Activated CD4-positive, alpha-beta T cell treated with anti-CD3 and anti-CD28 coated beads for 1 hour (primary cell): Measurements from ENCODE around the gene PIP5K1C.
"Not testable (repeated sequence)": the region's sequence is repeated elsewhere in the genome, so short reads cannot be mapped to it uniquely, and the experiment has no call there.

Source experiments
- DNase-seq: peaks from one replicate; pipeline ENCODE4 v3.0.0-alpha.2; 2020

The PIP5K1C gene

DNA sequence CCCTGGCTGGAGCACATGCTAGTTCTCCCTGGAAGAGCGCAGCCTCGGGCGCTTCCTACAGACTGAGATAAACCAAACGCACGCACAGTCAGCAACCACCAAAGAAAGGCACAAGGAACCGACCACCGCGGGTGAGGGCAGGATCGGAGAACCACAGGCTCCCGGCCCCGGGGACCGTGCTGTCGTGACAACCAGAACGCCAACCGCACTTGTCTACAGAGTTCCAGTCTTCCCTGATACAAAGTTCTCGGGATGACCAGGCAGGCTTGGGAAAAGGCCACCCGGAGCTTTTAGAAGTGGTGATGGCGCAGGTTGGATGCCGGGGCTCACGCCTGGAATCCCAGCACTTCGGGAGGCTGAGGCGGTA lies 40.5 kb downstream of the PIP5K1C start:
- DNase-seq, result no peak

DNA sequence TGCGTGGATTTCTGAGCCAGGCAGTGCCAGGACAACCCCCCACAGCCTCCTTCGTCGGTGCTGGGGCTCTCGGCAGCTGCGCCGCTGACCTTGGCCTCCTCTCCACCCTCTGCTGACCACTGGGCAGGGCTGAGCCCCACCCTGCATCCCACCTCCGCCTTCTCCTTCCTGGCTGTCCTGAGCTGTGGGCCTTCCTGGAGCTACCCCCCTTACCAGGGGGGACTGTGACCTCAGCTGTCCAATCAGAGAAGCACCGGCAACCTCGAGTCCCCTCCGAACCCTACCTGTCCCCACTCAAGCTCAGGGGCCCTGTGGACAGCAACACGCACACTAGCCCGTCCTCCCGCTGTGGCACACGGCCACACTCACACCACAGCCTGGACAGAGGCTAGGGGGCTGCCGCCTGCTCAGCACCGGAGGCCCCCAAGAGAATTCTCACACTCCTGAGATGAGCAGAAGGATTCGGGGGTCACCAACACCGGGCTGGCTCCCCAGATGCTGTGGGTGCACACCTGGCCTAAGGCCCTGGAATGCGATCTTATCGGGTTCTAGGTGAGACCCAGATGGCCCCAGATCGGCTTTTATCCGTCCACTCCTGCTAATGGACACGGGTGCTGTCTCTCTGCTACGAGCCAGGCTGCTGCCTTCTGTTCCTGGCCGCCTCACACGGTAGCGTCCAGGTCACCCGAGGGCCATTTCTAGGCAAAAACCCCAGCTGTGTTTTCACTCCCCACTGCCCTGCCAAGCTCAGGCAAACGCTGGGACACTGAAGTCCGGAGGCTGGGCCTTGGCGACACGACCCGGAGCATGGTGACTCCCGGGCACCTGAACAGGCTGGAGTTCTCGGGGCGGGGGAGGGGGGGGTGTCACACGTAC lies 41.2 kb downstream of the PIP5K1C start:
- DNase-seq, result no peak

DNA sequence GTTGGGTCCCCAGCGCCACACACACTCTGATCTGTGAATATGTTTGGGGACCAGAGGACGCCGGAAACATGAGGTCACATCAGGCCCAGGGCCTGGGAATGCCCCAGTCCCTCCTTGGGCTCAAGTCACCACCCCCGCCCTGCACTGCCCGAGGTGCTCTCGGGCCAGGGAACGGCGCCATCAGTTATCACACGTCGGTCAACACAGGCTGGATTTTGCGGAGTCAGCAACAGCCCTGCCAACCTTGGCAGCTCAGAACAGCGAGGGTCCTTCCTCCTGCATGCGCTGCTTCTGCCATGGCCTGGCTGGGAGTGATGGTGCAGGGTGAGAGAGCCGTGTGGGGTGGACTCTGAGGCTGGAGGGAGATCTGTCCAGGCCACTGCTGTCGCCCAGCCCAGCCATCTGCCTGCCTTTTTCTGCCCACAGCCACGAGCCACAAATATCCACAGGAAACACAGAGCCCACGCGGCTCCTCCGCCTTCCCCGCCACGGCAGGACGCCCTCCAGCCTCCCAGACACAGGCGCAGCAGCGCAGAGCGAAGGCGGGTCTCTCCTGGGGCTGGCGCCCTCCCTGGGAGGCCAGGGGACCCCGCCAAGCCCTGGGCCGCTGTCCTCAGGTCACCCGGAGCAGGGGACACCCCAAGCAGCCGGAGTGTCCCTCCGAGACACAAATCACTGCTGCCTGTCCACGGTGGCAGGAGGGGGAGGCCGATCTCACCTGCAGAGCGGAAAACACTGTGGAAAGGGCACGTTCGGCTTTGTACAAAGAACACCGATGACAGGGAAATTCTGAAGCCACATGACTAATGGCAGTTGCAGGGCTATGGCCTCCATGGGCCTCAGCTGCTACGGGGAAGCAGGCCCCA lies 42.0 kb downstream of the PIP5K1C start:
- DNase-seq, result no peak

DNA sequence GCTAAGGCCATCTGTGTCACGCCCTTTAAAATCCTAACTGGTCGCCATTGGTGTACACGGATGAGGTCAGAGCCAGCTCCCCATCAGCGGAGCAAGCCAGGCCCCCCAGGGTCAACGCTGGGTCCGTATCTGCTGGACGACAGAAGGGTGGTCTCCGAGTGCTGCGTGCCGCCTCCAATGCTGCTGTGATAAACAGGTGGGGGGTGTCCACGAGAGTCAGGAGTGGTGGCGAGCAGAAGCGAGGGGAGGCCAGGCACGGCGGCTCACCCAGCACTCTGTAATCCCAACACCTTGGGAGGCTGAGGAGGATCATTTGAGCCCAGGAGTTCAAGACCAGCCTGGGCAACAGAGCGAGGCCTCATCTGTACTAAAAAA lies 42.9 kb downstream of the PIP5K1C start:
- no peak for DNase-seq

DNA sequence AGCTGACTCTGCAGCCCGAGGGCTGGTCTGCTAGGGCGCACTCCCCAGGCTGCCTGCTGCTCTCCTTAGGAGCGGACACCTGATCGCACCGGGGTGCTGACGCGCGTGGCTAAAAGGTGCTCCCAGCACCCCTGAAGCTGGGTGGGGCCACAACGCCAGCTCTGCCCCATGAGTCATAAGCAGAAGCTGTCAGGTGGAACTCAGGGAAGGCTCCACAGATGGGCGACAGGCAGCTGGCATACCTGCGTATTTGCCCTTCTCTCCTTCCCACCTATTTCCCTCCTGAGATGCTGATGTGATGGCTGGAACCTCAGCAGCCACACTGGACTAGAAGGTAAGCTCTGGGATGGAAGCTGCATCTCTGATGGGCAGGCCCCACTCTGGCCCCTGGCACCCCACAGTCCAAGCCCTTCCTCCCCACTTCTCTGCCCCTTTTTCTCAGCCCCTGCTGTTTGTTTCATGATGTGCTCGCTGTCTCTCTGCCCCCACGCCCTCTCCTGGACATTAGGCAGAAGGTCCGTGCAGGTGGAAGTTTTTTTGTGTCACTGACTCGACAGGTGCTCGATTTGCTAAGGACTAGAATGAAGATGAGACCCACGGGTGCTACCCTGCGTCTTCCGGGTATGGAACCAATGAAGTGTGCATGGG lies 43.4 kb downstream of the PIP5K1C start:
- no peak for DNase-seq

DNA sequence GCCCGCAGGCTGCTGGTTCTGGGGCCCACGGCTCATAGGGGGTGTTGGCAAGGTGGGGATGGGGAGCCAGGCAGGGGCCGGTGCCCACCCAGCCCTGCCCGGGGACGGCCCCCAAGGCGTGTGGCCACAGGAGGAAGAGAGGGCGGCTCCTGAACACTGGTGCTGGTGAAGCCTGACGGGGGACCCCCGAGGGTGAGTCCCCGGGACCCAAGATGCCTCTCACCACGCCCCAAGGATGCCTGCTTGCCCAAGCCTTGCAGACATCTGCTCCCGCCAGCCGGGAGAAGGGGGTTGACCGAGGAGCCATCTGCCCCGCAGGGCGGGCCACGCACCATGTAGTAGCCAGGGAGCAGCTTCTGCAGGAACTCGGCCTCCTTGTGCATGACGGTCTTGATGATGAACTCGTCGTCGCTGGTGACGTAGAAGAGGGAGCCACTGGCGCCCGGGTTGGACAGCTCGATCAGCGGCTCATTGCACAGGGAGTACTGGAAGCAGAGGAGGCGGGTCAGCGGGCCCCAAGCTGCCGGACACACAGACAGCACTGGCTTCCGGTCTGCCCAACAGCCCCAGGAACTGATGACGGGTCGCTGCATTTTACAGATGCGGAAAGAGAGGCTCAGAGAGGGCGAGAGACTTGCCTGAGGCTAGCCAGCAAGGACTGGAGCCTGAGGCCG lies 44.1 kb downstream of the PIP5K1C start:
- no peak for DNase-seq

DNA sequence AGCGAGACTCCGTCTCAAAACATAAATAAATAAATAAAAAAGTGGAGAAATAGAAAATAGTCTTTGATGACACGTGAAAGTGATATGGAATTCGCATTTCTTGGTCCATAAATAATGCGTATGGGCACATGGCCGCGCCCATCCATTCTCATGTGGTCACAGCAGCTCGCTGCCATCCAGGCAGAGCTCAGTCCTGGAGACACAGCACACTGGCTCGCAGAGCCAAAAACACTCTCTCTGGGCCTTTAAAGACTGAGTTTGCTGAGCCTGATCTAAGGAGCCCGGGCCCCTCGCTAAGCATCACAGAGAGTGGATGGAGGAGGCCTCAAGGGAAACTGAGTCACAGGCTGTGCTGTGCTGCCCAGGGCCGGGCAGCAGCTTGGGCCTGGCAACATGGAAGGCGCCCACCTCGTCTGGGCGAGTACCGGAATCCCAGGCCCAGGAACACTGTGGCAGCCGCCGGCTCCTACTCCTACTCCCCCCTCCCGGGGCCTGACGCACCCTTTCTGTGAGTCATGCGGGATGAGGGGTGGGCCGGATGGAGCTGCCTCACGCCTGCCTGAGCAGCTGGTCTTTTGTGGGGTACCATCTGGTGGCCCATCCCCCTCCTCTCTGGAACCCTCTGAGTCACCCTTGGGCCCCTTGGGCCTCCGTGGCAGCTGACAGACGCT lies 44.7 kb downstream of the PIP5K1C start:
- DNase-seq, result no peak

DNA sequence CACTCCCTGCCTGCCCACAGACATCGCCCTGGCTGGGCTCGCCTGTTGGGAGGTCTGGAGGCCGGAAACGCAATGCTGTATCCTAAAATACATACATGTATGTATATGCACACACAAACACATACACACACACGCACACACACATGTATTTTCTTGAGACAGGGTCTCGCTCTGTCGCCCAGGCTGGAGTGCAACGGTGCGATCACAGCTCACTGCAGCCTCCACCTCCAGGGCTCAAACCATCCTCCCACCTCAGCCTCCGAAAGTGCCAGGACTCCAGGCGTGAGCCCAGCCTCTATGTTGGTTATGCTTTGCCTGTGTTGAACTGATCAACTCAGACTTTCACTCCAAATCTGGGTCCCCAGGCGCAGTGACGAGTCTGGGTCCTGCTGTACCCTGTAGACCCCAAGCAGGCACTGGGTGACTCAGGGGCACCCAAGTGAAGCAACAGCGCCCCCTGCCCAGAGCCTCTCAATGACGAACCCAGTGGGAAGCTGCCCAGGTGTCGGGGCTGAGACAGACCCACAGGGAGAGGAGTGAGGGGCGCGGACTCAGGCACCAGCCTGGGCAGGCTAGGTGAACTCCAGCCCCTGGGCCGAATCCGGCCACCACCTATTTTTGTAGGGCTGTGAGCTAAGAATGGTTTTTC lies 46.3 kb downstream of the PIP5K1C start:
- DNase-seq, result no peak

DNA sequence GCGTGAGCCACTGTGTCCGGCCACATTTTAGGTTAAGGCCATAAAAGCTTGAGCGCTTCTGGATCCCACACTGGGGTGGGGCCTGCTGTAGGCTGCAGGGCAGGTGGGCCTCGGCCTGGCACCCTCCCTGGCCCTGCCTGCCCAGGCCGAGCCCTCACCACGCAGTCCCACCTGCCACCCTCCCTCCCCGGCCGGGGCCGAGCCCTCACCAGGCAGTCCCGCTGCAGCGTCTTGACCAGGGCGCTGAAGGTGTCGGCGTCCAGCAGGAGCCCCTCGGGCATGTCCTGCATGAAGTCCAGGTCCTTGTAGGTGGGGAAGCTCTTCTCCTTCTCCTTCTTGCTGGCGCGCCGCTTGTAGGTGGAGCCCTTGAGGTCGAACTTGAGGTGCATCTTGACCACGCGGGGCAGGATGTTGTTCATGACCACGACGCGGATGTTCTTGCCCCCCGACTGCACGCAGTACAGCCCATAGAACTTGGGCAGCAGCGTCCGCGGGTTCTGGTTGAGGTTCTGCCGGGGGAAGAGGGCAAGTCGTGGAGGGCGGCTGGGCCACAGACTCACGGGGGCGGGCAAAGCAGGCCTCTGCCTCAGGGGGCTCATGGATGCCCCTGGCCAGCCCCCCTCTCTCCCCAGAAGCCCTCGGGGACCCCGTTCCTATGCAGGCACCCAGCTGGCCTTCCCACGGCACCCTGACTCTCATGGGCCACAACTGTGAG lies 47.0 kb downstream of the PIP5K1C start:
- no peak for DNase-seq

DNA sequence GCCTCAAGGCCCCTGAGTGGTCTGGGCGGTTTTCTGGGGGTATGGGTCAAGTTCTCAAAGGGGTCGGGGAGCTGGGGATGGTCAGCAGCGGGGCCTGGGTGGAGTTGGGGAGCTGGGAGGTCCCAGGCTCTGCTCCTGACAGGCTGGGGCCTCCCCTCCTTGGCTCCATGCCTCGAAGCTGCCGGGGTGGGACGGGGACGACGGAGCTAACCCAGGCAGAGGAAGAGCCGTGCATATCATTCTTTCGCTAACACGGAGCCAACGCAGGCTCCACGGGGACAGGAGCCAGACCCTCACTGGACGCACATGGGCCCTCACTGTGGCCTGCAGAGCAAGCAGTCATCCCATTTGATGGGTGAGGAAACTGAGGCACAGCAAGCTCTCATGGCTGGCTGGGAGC lies 47.8 kb downstream of the PIP5K1C start:
- DNase-seq, result no peak

DNA sequence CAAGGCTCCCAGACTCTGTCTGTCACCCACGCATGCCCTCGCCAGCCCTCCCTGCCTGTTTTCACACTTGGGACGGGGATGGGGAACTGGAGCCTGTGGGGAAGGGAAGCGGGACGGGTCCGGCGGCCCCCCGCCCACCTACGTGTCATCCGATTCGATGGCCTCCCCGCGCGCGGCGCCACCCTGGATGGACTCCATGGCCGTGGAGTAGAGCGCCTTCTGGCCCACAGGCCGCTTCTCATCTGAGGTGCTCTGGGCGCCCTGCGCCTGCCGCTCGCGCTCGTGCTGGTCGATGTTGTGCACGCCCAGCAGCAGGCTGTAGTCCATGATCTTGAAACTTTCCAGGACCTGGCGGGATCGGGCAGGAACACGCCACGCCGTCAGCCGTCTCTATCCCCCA lies 48.6 kb downstream of the PIP5K1C start:
- DNase-seq, result no peak

DNA sequence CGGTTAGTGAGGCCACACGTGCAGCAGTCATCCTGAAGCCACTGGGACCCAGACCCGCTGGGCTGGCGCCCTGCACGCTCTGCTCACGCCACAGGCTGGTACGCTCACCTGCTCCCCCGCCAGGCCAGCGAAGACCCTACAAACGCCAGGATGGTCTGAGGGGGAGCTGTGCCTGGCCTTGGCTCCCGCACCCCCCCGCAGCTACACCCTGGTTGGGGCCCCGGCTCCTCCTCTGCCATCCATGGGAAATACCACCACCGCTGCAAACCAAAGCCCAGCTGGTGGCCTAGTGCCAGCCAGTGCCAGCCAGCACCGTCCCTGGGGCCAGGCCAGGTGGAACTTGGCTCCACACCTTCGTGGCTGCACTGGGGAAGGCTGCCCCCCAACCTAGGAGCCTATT lies 50.4 kb downstream of the PIP5K1C start:
- DNase-seq, result no peak

DNA sequence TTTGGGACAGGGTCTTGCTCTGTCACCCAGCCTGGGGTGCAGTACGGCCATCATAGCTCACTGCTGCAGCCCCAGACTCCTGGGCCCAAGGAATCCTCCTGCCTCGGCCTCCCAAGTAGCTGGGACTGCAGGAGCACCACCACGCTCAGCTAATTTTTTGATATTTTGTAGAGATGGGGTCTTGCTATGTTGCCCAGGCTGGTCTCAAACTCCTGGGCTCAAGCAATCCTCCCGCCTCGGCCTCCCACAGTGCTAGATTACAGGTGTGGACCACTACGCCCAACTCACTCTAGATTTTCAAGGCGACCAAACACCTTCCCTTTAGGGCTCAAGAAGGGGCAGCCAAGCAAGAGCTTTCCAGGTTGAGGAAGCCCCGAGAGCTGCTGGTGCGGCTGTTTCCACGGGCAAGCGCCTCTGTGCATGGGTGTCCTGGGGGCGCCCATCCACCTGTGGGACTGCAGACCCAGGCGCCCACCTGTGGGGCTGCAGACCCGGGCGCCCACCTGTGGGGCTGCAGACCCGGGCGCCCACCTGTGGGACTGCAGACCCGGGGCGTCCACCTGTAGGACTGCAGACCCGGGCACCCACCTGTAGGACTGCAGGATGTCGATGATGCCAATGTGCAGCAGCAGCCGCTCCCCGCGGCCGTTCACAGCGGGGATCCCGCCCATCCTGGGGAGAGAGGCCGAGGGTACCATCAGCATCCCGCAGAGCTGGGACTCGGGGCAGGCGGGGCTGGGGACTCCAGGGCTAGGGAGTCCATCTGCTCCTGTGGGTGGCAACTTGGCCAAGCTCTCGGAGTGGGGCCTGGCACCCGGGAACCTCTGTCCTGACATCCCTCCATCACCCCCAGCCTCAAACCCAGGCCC lies 52.0 kb downstream of the PIP5K1C start:
- DNase-seq, result no peak

DNA sequence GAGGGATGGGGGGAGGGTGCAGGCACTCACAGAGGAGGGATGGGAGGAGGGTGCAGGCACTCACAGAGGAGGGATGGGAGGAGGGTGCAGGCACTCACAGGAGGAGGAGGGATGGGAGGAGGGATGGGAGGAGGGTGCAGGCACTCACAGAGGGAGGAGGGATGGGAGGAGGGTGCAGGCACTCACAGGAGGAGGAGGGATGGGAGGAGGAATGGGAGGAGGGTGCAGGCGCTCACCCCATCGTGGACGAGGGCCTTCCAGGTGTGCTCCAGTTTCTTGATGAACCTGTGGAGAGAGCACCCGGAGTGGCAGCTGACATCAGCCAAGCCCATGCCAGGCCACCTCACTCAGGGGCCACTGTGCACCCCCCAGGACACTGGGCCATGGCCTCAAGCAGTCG lies 53.2 kb downstream of the PIP5K1C start:
- DNase-seq, result not testable (repeated sequence)

DNA sequence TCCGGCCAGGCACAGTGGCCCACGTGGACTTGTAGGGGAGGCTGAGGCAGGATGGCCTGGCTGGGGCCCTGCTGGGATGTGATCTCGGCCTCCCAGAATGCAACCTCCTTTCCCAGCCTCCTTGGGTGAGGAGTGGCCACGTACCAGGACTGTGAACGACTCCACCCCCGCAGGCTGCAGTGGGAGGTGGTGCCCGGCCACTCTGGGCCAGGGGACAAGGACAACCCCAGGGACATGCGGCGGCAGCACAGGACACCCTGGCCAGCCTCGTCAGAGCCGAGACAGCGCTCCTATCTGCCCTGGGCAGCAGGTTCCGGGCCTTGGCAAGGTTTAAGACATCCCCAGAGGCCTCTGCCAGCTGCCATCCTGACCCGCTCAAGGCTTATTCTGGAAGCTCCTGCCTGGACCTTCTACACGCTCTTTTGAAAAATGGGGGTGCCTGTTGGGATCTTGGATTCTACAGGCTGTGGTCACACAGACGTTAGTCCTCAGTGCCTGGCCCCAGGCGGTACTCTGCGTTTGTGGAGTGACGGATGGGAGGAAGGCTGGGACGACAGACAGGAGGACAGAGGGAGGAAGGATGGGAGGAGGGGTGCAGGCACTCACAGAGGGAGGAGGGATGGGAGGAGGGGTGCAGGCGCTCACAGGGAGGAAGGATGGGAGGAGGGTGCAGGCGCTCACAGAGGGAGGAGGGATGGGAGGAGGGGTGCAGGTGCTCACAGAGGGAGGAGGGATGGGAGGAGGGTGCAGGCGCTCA lies 53.8 kb downstream of the PIP5K1C start:
- DNase-seq, result no peak

DNA sequence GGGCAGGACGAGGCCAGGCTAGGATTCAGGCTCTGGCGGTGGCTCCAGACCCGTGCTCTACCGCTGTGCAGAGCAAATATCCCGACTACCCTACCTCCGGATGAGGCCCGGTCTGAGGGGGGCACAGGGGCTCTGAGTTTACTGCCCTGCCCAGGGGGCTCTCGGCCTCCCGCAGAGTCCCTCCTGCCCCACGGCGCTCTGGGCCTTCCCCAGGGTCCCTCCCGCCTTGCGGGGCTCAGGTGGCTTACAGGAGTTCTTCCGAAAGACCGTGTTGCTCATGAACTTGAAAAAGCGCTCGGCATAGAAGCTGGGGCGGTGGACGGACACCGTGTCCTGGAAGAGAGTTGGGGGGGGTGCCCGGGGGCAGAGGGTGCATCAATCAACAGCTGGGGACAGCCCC lies 54.5 kb downstream of the PIP5K1C start:
- DNase-seq, result no peak

DNA sequence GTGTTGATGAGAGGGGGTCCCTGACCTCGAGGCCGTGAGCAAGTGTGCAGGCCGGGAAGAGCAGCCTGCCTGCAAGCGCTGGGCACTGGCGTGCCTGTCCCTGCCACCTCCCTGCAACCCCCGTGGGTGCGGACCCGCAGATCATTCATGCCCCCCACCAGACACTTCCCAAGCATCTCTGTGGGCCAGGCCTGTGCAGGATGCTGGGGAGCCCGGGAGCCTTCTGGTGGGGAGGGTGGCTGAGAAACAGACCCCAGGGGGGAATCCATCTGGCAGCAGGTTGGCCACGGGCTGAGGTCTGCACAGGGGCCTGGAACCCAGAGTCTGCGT lies 55.2 kb downstream of the PIP5K1C start:
- DNase-seq, result no peak

DNA sequence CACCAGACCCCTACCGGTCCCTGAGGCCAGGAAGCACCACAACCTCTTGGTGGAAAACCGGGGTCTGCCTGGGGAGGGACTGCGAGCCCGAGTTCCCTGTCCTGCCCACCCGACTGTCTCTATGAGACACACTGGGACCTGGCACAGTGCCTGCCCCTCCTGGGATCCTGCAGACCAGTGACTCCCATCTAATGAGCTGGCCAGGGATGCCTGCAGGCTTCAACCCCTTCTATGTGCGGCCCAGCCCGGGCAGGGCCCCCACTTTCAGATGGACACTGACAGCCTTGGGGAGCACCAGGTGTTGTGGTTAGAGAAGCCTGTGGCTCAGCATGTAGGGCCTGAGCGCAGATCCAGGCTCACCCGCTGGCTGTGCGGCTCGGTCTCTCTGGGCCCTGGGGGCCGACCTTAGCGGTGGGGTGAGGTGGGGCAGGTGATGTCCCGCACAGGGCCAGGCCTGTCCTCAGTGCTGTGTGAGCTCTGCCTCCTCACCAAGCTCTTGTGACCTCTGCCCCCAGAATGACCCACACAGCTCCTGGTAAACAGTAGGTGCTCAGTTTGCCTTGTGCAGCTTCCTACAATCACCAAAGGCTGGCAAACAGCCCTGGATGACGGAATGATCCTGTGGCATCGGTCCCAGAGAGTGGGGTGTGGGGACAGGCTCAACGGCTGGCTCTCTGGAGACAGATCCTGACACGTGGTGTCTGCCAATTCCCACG lies 55.8 kb downstream of the PIP5K1C start:
- no peak for DNase-seq
